Neural progenitor cell (in vitro differentiated cells): ENCODE measurements around the gene CNIH2.

ENCODE experiments used
- EZH2 ChIP-seq: fragments of 200-600 bp; sonication (generic); IDR thresholded peaks from 2 replicates; pipeline ENCODE4 v1.6.1; 2017; ENCODE audit warnings: antibody characterized with exemption, mild to moderate bottlenecking, moderate library complexity
- EZH2phosphoT487 ChIP-seq: fragments of 200-600 bp; sonication (generic); IDR thresholded peaks from 2 replicates; pipeline ENCODE4 v1.6.1; 2017; ENCODE audit warnings: antibody characterized with exemption
- TF ChIP-seq, protein P1 (sequence below): fragments of 200-600 bp; sonication (generic); IDR thresholded peaks from 2 replicates; pipeline ENCODE4 v1.5.1; 2017; ENCODE audit warnings: antibody characterized with exemption, mild to moderate bottlenecking

DNA sequence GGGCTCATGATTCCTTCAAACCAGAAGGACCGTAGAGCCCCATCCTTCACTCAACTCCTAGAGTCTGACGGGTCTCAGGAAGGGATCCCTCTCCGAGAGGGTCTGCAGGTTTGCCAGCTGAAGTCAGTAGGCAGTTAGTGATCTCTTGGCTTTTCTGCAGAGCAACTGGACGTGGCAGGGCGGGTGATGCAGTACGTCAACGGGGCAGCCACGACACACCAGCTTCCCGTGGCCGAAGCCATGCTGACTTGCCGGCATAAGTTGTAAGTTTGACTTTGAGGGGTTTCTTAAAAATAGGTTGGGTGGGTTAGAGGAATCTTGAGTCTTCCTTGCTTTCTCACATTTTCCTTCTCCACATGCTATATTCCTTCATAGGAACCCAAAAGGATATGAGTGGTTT, 42.8 kb upstream of the CNIH2 start:
- TF ChIP-seq, protein P1, sequence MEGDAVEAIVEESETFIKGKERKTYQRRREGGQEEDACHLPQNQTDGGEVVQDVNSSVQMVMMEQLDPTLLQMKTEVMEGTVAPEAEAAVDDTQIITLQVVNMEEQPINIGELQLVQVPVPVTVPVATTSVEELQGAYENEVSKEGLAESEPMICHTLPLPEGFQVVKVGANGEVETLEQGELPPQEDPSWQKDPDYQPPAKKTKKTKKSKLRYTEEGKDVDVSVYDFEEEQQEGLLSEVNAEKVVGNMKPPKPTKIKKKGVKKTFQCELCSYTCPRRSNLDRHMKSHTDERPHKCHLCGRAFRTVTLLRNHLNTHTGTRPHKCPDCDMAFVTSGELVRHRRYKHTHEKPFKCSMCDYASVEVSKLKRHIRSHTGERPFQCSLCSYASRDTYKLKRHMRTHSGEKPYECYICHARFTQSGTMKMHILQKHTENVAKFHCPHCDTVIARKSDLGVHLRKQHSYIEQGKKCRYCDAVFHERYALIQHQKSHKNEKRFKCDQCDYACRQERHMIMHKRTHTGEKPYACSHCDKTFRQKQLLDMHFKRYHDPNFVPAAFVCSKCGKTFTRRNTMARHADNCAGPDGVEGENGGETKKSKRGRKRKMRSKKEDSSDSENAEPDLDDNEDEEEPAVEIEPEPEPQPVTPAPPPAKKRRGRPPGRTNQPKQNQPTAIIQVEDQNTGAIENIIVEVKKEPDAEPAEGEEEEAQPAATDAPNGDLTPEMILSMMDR = no peak
- TF ChIP-seq EZH2 (no peak), EZH2phosphoT487 (no peak)
